ENCODE results near the gene KCNN3.
A peak's percentile ranks its signal among the peaks of the same experiment; 100 is the strongest.

Gene KCNN3

DNA sequence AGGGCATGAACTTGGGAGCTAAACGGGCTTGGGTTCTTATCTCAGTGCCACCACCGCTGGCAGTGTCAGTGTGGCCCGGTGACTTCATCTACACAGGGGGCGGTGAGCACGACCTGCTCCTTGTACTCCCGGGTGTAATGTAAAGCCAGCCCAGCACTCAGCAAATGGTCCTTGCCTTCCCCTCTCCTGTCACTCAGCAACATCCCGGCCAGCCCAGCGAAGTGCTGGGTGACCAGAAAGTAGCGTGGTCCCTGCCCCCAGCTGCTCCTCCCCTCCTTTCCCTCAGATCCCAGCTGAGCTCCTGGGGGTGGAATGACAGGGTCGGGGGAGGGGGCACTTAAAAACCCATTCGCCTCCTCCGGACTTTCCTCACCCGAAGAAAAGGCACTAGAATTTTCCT lies 7.2 kb downstream of the KCNN3 start:
- H3K4me3 ChIP-seq (ENCODE audit: low read depth, low read length): no peak overlapping the region
- in situ Hi-C loops (cut with HindIII; ENCODE audit: low sequenced_read_pairs): no loop called here
- TF ChIP-seq, protein P1, sequence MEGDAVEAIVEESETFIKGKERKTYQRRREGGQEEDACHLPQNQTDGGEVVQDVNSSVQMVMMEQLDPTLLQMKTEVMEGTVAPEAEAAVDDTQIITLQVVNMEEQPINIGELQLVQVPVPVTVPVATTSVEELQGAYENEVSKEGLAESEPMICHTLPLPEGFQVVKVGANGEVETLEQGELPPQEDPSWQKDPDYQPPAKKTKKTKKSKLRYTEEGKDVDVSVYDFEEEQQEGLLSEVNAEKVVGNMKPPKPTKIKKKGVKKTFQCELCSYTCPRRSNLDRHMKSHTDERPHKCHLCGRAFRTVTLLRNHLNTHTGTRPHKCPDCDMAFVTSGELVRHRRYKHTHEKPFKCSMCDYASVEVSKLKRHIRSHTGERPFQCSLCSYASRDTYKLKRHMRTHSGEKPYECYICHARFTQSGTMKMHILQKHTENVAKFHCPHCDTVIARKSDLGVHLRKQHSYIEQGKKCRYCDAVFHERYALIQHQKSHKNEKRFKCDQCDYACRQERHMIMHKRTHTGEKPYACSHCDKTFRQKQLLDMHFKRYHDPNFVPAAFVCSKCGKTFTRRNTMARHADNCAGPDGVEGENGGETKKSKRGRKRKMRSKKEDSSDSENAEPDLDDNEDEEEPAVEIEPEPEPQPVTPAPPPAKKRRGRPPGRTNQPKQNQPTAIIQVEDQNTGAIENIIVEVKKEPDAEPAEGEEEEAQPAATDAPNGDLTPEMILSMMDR (IDR thresholded peaks at IDR 0.05; ENCODE audit: low read depth, low read length): no peak
- no peak for DNase-seq (ENCODE audit: low read depth, low spot score)

DNA sequence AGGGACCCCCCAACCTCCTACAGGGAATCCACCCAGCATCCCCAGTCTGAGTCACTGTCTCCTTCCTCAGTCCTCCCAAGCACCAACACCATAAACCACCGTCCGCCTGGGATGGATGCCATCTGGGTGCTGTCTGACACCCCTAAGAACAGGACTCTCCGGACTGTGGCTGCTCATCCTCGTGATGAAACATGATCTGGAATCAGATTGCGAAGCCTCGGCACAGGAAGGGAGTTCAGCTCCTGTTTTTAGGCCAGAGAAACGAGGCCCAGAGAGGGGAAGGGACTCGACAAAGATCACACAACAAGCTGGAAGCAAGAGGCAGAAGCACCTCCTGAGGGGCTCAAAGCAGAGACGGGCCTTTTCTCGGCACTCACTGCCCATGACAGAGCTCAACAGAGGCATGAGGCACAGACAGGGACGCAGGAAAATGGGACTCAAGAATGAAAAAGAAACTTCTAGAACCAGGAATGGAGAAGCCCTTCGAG lies 8.4 kb downstream of the KCNN3 start:
- TF ChIP-seq, protein P1 (IDR thresholded peaks at IDR 0.05; ENCODE audit: low read depth, low read length): no peak
- H3K4me3 ChIP-seq (ENCODE audit: low read depth, low read length): no peak overlapping the region
- DNase-seq (ENCODE audit: low read depth, low spot score): peak; percentile 25
- in situ Hi-C loops (cut with HindIII; ENCODE audit: low sequenced_read_pairs): no loop called here

DNA sequence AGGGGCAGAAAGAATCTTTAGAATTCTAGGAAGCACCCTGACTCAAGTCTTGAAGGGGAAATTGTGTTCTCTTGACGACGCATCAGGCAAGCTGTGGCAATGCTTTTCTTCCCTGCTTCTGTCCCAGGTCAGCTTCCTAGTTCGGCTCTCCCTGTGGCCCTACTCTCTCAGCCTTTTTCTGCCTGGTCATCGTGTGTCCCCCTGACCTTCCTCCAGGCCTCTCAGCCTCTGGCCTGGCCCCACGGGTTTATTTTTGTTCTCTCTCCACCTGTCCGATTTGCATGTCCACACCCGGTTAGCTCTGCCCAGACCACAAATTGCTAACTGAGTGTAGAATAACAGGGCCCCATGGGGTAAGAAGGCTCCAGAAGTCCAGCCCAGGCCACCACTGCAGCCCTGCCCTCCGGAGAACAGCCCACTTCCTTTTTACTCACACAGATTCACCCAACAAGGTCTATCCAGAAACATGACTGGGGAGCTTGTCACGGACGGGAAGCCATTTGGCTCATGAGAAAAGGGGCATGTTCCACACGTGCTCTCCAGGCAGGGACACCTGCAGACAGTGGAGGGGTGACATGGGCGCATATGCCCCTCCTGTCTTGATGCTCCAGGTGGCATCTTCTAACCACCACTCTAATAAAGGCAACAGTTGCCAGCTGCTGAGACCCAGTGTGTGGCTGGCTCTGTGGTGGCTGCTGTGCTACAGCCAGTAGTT lies 9.8 kb downstream of the KCNN3 start:
- peak; percentile 22 for DNase-seq (ENCODE audit: low read depth, low spot score)
- in situ Hi-C loops (cut with HindIII; ENCODE audit: low sequenced_read_pairs): no loop called here
- TF ChIP-seq, protein P1 (IDR thresholded peaks at IDR 0.05; ENCODE audit: low read depth, low read length): no peak
- H3K4me3 ChIP-seq (ENCODE audit: low read depth, low read length): no peak overlapping the region

DNA sequence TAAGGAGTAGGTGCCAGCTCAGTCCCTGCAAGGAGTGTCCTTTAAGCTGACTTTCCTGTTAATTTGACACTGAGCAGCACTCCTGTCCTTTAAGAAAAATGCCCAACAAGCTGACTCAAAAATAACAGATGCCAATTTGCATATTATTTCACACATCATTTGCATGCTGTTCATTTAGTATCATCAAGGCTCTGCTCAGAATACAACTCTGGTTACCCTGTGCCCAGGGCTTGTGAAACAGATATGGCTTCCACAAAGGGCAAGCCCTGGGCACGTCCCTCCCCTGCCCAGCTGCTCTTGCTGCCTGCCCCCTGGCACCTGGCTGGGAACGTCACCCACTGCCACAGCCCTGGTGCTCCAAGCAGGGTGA lies 10.3 kb downstream of the KCNN3 start:
- in situ Hi-C loops (cut with HindIII; ENCODE audit: low sequenced_read_pairs): loop anchor here (10.0 kb wide), 1 partner anchor 115 kb away; no protein-coding TSS in a partner anchor

DNA sequence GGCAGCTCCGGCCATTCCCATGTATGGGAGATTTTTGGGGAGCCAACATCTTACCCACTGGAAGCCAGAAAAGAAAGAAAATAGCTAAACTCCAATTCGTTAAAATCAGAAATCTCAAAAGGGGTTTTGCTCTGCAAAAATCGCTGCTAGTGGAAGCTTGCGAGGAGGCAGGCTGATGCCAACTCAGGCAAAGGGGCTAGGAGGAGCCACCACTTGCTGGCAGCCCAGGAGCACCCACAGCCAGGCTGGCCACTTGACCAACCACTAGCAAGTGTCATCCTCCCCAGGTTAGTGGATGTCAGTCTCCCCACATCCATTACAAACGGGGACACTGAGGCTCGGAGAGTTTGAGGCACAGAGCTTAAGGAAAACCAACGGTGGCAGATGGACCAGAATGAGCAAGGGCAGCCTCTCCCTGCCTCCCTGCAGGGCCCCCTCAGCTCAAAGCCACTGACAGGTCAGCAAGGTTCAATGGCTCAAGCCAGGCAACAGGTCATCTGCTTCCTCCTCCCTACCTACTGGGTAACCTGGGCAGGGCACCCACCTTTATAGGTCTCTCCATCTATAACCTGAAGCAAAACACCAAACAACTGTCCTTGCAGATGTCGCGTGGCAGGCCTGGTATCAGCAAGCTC lies 10.8 kb downstream of the KCNN3 start:
- TF ChIP-seq, protein P1 (IDR thresholded peaks at IDR 0.05; ENCODE audit: low read depth, low read length): no peak
- DNase-seq (ENCODE audit: low read depth, low spot score): no peak
- no peak overlapping the region for H3K4me3 ChIP-seq (ENCODE audit: low read depth, low read length)
- in situ Hi-C loops (cut with HindIII; ENCODE audit: low sequenced_read_pairs): loop anchor here (10.0 kb wide), 1 partner anchor 114 kb away; no protein-coding TSS in a partner anchor

More for the DNA sequence above, 10.3 kb downstream of the KCNN3 start:
- DNase-seq (ENCODE audit: low read depth, low spot score): no peak
- TF ChIP-seq, protein P1 (IDR thresholded peaks at IDR 0.05; ENCODE audit: low read depth, low read length): no peak
- H3K4me3 ChIP-seq (ENCODE audit: low read depth, low read length): no peak overlapping the region

DNA sequence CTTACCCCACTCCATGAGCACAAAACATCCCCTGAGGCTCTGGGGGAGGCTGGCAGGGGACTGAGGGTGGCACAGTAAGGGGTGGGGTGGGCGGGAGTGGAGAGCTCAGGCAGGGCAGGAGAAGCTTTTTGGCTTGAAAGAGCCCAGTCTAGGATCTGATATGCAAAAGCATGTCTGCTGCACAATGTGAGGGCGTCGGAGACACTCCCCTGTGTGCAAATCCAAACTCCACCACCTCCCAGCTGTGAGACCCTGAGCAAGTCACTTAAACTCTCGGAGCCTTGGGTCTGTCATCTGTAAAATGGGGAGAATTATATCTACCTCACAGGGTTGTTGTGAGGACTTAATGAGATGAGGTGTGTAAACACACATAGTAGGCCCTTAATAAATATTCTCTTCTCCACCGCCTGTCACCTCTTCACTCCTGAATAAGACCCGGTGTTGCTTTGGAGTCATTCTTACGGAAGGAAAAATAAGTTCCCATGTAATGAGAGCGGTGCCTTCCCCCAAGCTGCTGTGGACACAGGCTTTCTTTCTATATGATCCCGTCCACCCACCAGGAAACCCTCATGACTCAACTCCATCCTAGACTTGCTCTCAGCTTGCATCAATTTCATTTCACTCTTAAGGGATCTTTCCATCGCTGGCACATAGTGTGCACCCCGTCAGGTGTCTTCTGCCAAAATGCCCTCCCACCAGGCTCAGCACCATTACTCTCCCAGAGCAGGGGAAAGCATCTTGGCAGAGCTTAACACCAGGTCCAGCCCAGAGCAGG lies 12.5 kb downstream of the KCNN3 start:
- H3K4me3 ChIP-seq (ENCODE audit: low read depth, low read length): no peak overlapping the region
- in situ Hi-C loops (cut with HindIII; ENCODE audit: low sequenced_read_pairs): loop anchor here (10.0 kb wide), 1 partner anchor 113 kb away; no protein-coding TSS in a partner anchor
- TF ChIP-seq, protein P1 (IDR thresholded peaks at IDR 0.05; ENCODE audit: low read depth, low read length): no peak
- DNase-seq (ENCODE audit: low read depth, low spot score): no peak
